Hepatocyte (in vitro differentiated cells): Measurements from ENCODE around the gene GMDS.

Experiments used
- EZH2 ChIP-seq: fragments of 200-600 bp; sonication (generic); IDR thresholded peaks from 2 replicates; pipeline ENCODE4 v1.6.1; 2016; ENCODE audit warnings: antibody characterized with exemption, mild to moderate bottlenecking, borderline replicate concordance
- EZH2phosphoT487 ChIP-seq: fragments of 200-600 bp; sonication (generic); IDR thresholded peaks from one replicate; pipeline ENCODE4 v1.6.1; 2018; ENCODE audit warnings: antibody characterized with exemption, mild to moderate bottlenecking, low read depth, moderate library complexity; ENCODE audit not compliant: unreplicated experiment, severe bottlenecking
- TF ChIP-seq, protein P1 (sequence below): fragments of 200-600 bp; sonication (generic); IDR thresholded peaks from 2 replicates; pipeline ENCODE4 v1.5.1; 2016; ENCODE audit warnings: antibody characterized with exemption, mild to moderate bottlenecking; ENCODE audit not compliant: poor library complexity

DNA sequence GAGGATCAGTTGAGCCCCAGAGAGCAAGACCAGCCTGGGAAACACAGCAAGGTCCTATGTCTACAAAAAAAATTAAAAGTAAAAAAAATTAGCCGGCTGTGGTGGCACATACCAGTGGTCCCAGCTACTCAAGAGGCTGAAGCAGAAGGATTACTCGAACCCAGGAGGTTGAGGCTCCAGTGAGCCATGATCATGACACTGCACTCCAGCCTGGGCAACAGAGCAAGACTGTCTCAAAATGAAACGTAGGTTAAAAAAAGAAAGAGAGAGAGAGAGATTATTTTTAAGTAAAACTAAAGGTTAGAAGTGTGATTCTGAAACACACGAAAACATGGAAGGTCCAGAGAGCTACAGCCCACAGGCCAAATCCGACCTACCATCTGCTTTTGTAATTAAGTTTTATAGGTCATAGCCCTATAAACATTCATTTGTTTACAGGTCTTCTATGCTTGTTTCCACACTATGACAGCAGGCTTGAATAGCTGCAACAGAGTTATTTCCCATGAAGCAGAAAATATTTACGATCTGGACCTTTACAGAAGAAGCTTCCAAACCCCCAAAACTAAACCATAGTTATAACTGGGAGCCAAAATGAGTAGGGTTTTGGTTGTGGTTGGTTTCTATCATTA is 279.7 kb downstream of the GMDS start:
- TF ChIP-seq, protein P1, sequence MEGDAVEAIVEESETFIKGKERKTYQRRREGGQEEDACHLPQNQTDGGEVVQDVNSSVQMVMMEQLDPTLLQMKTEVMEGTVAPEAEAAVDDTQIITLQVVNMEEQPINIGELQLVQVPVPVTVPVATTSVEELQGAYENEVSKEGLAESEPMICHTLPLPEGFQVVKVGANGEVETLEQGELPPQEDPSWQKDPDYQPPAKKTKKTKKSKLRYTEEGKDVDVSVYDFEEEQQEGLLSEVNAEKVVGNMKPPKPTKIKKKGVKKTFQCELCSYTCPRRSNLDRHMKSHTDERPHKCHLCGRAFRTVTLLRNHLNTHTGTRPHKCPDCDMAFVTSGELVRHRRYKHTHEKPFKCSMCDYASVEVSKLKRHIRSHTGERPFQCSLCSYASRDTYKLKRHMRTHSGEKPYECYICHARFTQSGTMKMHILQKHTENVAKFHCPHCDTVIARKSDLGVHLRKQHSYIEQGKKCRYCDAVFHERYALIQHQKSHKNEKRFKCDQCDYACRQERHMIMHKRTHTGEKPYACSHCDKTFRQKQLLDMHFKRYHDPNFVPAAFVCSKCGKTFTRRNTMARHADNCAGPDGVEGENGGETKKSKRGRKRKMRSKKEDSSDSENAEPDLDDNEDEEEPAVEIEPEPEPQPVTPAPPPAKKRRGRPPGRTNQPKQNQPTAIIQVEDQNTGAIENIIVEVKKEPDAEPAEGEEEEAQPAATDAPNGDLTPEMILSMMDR, result no peak
- no peak for TF ChIP-seq EZH2
- no peak for TF ChIP-seq EZH2phosphoT487
